ENCODE measurements around the gene OR3A2. TPM values are rescaled to one million over a fixed set of nuclear protein-coding genes. Genes with fewer than 3 reads are reported as not detected.
"Not testable (repeated sequence)": the region's sequence is repeated elsewhere in the genome, so short reads cannot be mapped to it uniquely, and the experiment has no call there.

The OR3A2 gene
- total and polyA plus RNA-seq, 5 donors from 2014 or later = 0.10 to 1.0 (median 0.49) TPM; not detected in 1

GRCh38 chr17:3403856-3404255, 17.7 kb upstream of the OR3A2 start:
- H3K36me3 Mint-ChIP-seq; H3K4me1 Mint-ChIP-seq; H3K9me3 ChIP-seq (ENCODE audit: control insufficient read depth in 2 of 2, low read length in 2 of 2); H3K27ac Mint-ChIP-seq; H3K4me3 ChIP-seq (ENCODE audit: low read depth, low read length); DNase-seq; H3K27me3 ChIP-seq (ENCODE audit: control insufficient read depth, insufficient read depth, low read length); ATAC-seq (ENCODE audit: low read depth in 2 of 2); H3K4me1 ChIP-seq (ENCODE audit: control insufficient read depth, insufficient read depth, low read length, poor library complexity, severe bottlenecking); H3K4me3 Mint-ChIP-seq; H3K36me3 ChIP-seq (ENCODE audit: control insufficient read depth, insufficient read depth, low read length); H3K27me3 Mint-ChIP-seq; H3K27ac ChIP-seq (ENCODE audit: insufficient read depth, low read length, poor library complexity, severe bottlenecking): not testable (repeated sequence)
- H3K9me3 Mint-ChIP-seq = peaks cover 3 to 20% (median 7%) of the 10 kb centered on the region in 7 donors

GRCh38 chr17:3401786-3402185, 15.7 kb upstream of the OR3A2 start:
- Mint-ChIP-seq H3K27me3 (no peaks in the 10 kb centered on the region), H3K27ac (no peak overlapping the region), H3K9me3 (peaks cover 0 to 9% (median 5%) of the 10 kb centered on the region in 7 donors), H3K36me3 (no peaks in the 10 kb centered on the region), H3K4me1 (no peaks in the 10 kb centered on the region), H3K4me3 (no peak overlapping the region)
- no peak for ATAC-seq (ENCODE audit: low read depth in 2 of 2)
- DNase-seq = no peak
- Histone ChIP-seq H3K27me3 (ENCODE audit: control insufficient read depth, insufficient read depth, low read length) (no peaks in the 10 kb centered on the region), H3K27ac (ENCODE audit: insufficient read depth, low read length, poor library complexity, severe bottlenecking) (no peak overlapping the region), H3K4me1 (ENCODE audit: control insufficient read depth, insufficient read depth, low read length, poor library complexity, severe bottlenecking) (no peaks in the 10 kb centered on the region), H3K4me3 (ENCODE audit: low read depth, low read length) (no peak overlapping the region), H3K9me3 (ENCODE audit: control insufficient read depth in 2 of 2, low read length in 2 of 2) (no peaks in the 10 kb centered on the region), H3K36me3 (ENCODE audit: control insufficient read depth, insufficient read depth, low read length) (no peaks in the 10 kb centered on the region)

- H3K4me1 ChIP-seq (ENCODE audit: control insufficient read depth, insufficient read depth, low read length, poor library complexity, severe bottlenecking) = no peaks in the 10 kb centered on the region
- no peaks in the 10 kb centered on the region for H3K9me3 ChIP-seq (ENCODE audit: control insufficient read depth in 2 of 2, low read length in 2 of 2)
- H3K36me3 ChIP-seq (ENCODE audit: control insufficient read depth, insufficient read depth, low read length) = no peaks in the 10 kb centered on the region
- no peaks in the 10 kb centered on the region for H3K4me1 Mint-ChIP-seq
- H3K36me3 Mint-ChIP-seq = no peaks in the 10 kb centered on the region
- no peak for ATAC-seq (ENCODE audit: low read depth in 2 of 2)
- no peak overlapping the region for H3K4me3 Mint-ChIP-seq
- no peak for DNase-seq
- H3K27ac Mint-ChIP-seq = no peak overlapping the region
- H3K27me3 Mint-ChIP-seq = no peaks in the 10 kb centered on the region
- no peaks in the 10 kb centered on the region for H3K27me3 ChIP-seq (ENCODE audit: control insufficient read depth, insufficient read depth, low read length)
- no peak overlapping the region for H3K4me3 ChIP-seq (ENCODE audit: low read depth, low read length)
- no peak overlapping the region for H3K27ac ChIP-seq (ENCODE audit: insufficient read depth, low read length, poor library complexity, severe bottlenecking)
- H3K9me3 Mint-ChIP-seq = peaks cover 0 to 9% (median 5%) of the 10 kb centered on the region in 7 donors
Measured at GRCh38 chr17:3400055-3400454, 13.9 kb upstream of the OR3A2 start.

GRCh38 chr17:3398310-3398709, 12.2 kb upstream of the OR3A2 start, which contains the start of gene OR1E1:
OR1E1 (minus strand) TSS chr17:3398410; CDS start chr17:3398410, 0 bp downstream.
- Histone ChIP-seq H3K27me3 (ENCODE audit: control insufficient read depth, insufficient read depth, low read length) (no peaks in the 10 kb centered on the region), H3K9me3 (ENCODE audit: control insufficient read depth in 2 of 2, low read length in 2 of 2) (no peaks in the 10 kb centered on the region), H3K27ac (ENCODE audit: insufficient read depth, low read length, poor library complexity, severe bottlenecking) (no peak within 1 kb of the TSS), H3K36me3 (ENCODE audit: control insufficient read depth, insufficient read depth, low read length) (no peaks in the 10 kb centered on the region), H3K4me3 (ENCODE audit: low read depth, low read length) (no peak within 1 kb of the TSS), H3K4me1 (ENCODE audit: control insufficient read depth, insufficient read depth, low read length, poor library complexity, severe bottlenecking) (no peaks in the 10 kb centered on the region)
- ATAC-seq (ENCODE audit: low read depth in 2 of 2) = no peak
- H3K4me3 Mint-ChIP-seq = no peak within 1 kb of the TSS
- H3K36me3 Mint-ChIP-seq = no peaks in the 10 kb centered on the region
- no peaks in the 10 kb centered on the region for H3K27me3 Mint-ChIP-seq
- no peaks in the 10 kb centered on the region for H3K4me1 Mint-ChIP-seq
- H3K9me3 Mint-ChIP-seq = peaks cover 0 to 9% (median 4%) of the 10 kb centered on the region in 7 donors
- no peak for DNase-seq
- H3K27ac Mint-ChIP-seq = no peak within 1 kb of the TSS

- H3K27me3 ChIP-seq (ENCODE audit: control insufficient read depth, insufficient read depth, low read length); H3K9me3 Mint-ChIP-seq; H3K4me3 ChIP-seq (ENCODE audit: low read depth, low read length); H3K4me1 ChIP-seq (ENCODE audit: control insufficient read depth, insufficient read depth, low read length, poor library complexity, severe bottlenecking); H3K27me3 Mint-ChIP-seq; H3K36me3 ChIP-seq (ENCODE audit: control insufficient read depth, insufficient read depth, low read length); H3K27ac ChIP-seq (ENCODE audit: insufficient read depth, low read length, poor library complexity, severe bottlenecking); ATAC-seq (ENCODE audit: low read depth in 2 of 2); DNase-seq; H3K27ac Mint-ChIP-seq; H3K36me3 Mint-ChIP-seq; H3K4me1 Mint-ChIP-seq; H3K9me3 ChIP-seq (ENCODE audit: control insufficient read depth in 2 of 2, low read length in 2 of 2); H3K4me3 Mint-ChIP-seq: not testable (repeated sequence)
Measured at GRCh38 chr17:3397801-3398200, 11.7 kb upstream of the OR3A2 start.

GRCh38 chr17:3389791-3390190, 3.7 kb upstream of the OR3A2 start:
- DNase-seq = no peak
- H3K27me3 Mint-ChIP-seq = peaks cover 29% of the 10 kb centered on the region

GRCh38 chr17:3381957-3382356, 4.2 kb downstream of the OR3A2 start:
- Mint-ChIP-seq H3K9me3 (peaks cover 0 to 7% (median 0%) of the 10 kb centered on the region in 7 donors), H3K27ac (no peak overlapping the region), H3K27me3 (peaks cover 20% of the 10 kb centered on the region), H3K4me3 (no peak overlapping the region), H3K4me1 (no peaks in the 10 kb centered on the region), H3K36me3 (no peaks in the 10 kb centered on the region)
- peaks cover 3% of the 10 kb centered on the region for H3K27me3 ChIP-seq (ENCODE audit: control insufficient read depth, insufficient read depth, low read length)
- H3K4me3 ChIP-seq (ENCODE audit: low read depth, low read length) = no peak overlapping the region
- H3K27ac ChIP-seq (ENCODE audit: insufficient read depth, low read length, poor library complexity, severe bottlenecking) = no peak overlapping the region
- H3K9me3 ChIP-seq (ENCODE audit: control insufficient read depth in 2 of 2, low read length in 2 of 2) = no peaks in the 10 kb centered on the region
- DNase-seq (no peak), ATAC-seq (ENCODE audit: low read depth in 2 of 2) (no peak)
- H3K4me1 ChIP-seq (ENCODE audit: control insufficient read depth, insufficient read depth, low read length, poor library complexity, severe bottlenecking) = no peaks in the 10 kb centered on the region
- no peaks in the 10 kb centered on the region for H3K36me3 ChIP-seq (ENCODE audit: control insufficient read depth, insufficient read depth, low read length)

More at GRCh38 chr17:3389791-3390190, 3.7 kb upstream of the OR3A2 start:
- Histone ChIP-seq H3K4me1 (ENCODE audit: control insufficient read depth, insufficient read depth, low read length, poor library complexity, severe bottlenecking) (no peaks in the 10 kb centered on the region), H3K36me3 (ENCODE audit: control insufficient read depth, insufficient read depth, low read length) (no peaks in the 10 kb centered on the region), H3K4me3 (ENCODE audit: low read depth, low read length) (no peak overlapping the region), H3K9me3 (ENCODE audit: control insufficient read depth in 2 of 2, low read length in 2 of 2) (no peaks in the 10 kb centered on the region), H3K27ac (ENCODE audit: insufficient read depth, low read length, poor library complexity, severe bottlenecking) (no peak overlapping the region), H3K27me3 (ENCODE audit: control insufficient read depth, insufficient read depth, low read length) (no peaks in the 10 kb centered on the region)
- ATAC-seq (ENCODE audit: low read depth in 2 of 2) = no peak
- Mint-ChIP-seq H3K36me3 (no peaks in the 10 kb centered on the region), H3K4me1 (no peaks in the 10 kb centered on the region), H3K4me3 (no peak overlapping the region), H3K27ac (no peak overlapping the region), H3K9me3 (peaks cover 0 to 7% (median 0%) of the 10 kb centered on the region in 7 donors)

GRCh38 chr17:3378321-3378720, 7.8 kb downstream of the OR3A2 start:
- no peak for ATAC-seq (ENCODE audit: low read depth in 2 of 2)
- no peaks in the 10 kb centered on the region for H3K36me3 Mint-ChIP-seq
- H3K27me3 Mint-ChIP-seq = peaks cover 10% of the 10 kb centered on the region

More at GRCh38 chr17:3378321-3378720, 7.8 kb downstream of the OR3A2 start:
- no peak overlapping the region for H3K27ac Mint-ChIP-seq
- Histone ChIP-seq H3K4me3 (ENCODE audit: low read depth, low read length) (no peak overlapping the region), H3K4me1 (ENCODE audit: control insufficient read depth, insufficient read depth, low read length, poor library complexity, severe bottlenecking) (no peaks in the 10 kb centered on the region), H3K36me3 (ENCODE audit: control insufficient read depth, insufficient read depth, low read length) (no peaks in the 10 kb centered on the region), H3K27ac (ENCODE audit: insufficient read depth, low read length, poor library complexity, severe bottlenecking) (no peak overlapping the region), H3K27me3 (ENCODE audit: control insufficient read depth, insufficient read depth, low read length) (peaks cover 3% of the 10 kb centered on the region), H3K9me3 (ENCODE audit: control insufficient read depth in 2 of 2, low read length in 2 of 2) (no peaks in the 10 kb centered on the region)
- H3K9me3 Mint-ChIP-seq = peaks cover 0 to 19% (median 7%) of the 10 kb centered on the region in 7 donors
- DNase-seq = no peak
- H3K4me1 Mint-ChIP-seq = no peaks in the 10 kb centered on the region
- no peak overlapping the region for H3K4me3 Mint-ChIP-seq
